Panc1 (cell line): ENCODE measurements around the gene PROK1. TPM values are rescaled to one million over a fixed set of nuclear protein-coding genes. Genes with fewer than 3 reads are reported as not detected.

Source experiments
- ATAC-seq: fragments of 200-7000 bp; cut with Tn5 transposase; 2 replicates; pipeline ENCODE4 v1.9.1; 2020; ENCODE audit warnings: mild to moderate bottlenecking, moderate library complexity
- BruUV-seq: library from RNA; stranded (reverse); fragments of 400-500 nt; replicated peaks from 2 replicates; lab custom pipeline; 2021; lab: Mats Ljungman, UMichigan
- CTCF ChIA-PET: fragments of 300-600 bp; sonication (Branson Sonifier 250); formaldehyde crosslinking; loops from one replicate; lab custom pipeline; 2022; ENCODE audit warnings: antibody characterized with exemption; lab: Charles Lee
- POLR2A ChIA-PET: fragments of 300-600 bp; sonication (Branson Sonifier 250); formaldehyde crosslinking; loops from one replicate; lab custom pipeline; 2022; ENCODE audit warnings: antibody characterized with exemption; lab: Charles Lee
- DNase-seq: peaks from one replicate; pipeline ENCODE4 v3.0.0-alpha.2; 2010; ENCODE audit warnings: low read depth, low spot score
- H3K27ac ChIP-seq: 2 replicates; pipeline ENCODE4 v1.5.1; 2011; ENCODE audit warnings: mild to moderate bottlenecking, low read length, inconsistent platforms
- H3K27me3 ChIP-seq: fragments of 200-500 bp; sonication (Bioruptor generic); 2 replicates; pipeline ENCODE4 v1.6.0; 2014; ENCODE audit warnings: low read length, inconsistent platforms; ENCODE audit not compliant: control insufficient read depth, insufficient read depth
- H3K36me3 ChIP-seq: fragments of 200-500 bp; sonication (Bioruptor generic); 2 replicates; pipeline ENCODE4 v1.5.1; 2014; ENCODE audit warnings: inconsistent platforms, mild to moderate bottlenecking, low read length, moderate library complexity; ENCODE audit not compliant: control insufficient read depth, insufficient read depth
- H3K4me1 ChIP-seq: 2 replicates; pipeline ENCODE4 v1.5.1; 2011; ENCODE audit warnings: inconsistent platforms, mild to moderate bottlenecking, low read length, moderate library complexity; ENCODE audit not compliant: control insufficient read depth, insufficient read depth
- H3K4me3 ChIP-seq, 2 experiments: 2 replicates each; pipeline ENCODE4 v1.5.1; 2011 to 2012; ENCODE audit warnings: low read depth in 2 of 2, low read length in 2 of 2, mild to moderate bottlenecking in 2 of 2, inconsistent platforms in 1 of 2, moderate library complexity in 1 of 2
- H3K9me3 ChIP-seq: fragments of 200-500 bp; sonication (Bioruptor generic); 2 replicates; pipeline ENCODE4 v1.5.1; 2014; ENCODE audit warnings: low read depth, mild to moderate bottlenecking, inconsistent platforms, low read length, moderate library complexity; ENCODE audit not compliant: control insufficient read depth, insufficient read depth
- CTCF ChIP-seq: fragments of 450-650 bp; IDR thresholded peaks from 2 replicates; pipeline ENCODE4 v1.5.1; 2017; ENCODE audit warnings: mild to moderate bottlenecking
- POLR2AphosphoS5 ChIP-seq: IDR thresholded peaks from 2 replicates; pipeline ENCODE4 v1.6.1; 2012; ENCODE audit warnings: mild to moderate bottlenecking, low read depth, low read length, moderate library complexity
- REST ChIP-seq, 2 experiments: IDR thresholded peaks; 2 replicates each; pipeline ENCODE4 v1.6.1; 2011 to 2012; ENCODE audit warnings: low read depth in 2 of 2, control low read depth in 1 of 2, low read length in 1 of 2, mild to moderate bottlenecking in 1 of 2, moderate library complexity in 1 of 2; ENCODE audit not compliant: insufficient read depth in 1 of 2
- SIN3A ChIP-seq: IDR thresholded peaks from 2 replicates; pipeline ENCODE4 v1.6.1; 2012; ENCODE audit warnings: low read depth, mild to moderate bottlenecking, low read length, moderate library complexity, borderline replicate concordance; ENCODE audit not compliant: insufficient read depth
- TCF7L2 ChIP-seq: IDR thresholded peaks from 2 replicates; pipeline ENCODE4 v1.6.1; 2011; ENCODE audit warnings: mild to moderate bottlenecking, low read depth, low read length, inconsistent platforms
- in situ Hi-C: cut with HindIII; loops from 2 replicates; pipeline ENCODE4 v1.10.0; 2016; ENCODE audit warnings: low sequenced_read_pairs, low pct_unique_long_range_greater_than_20kb
- intact Hi-C: fragments of 100-400 bp; cut with micrococcal nuclease; formaldehyde crosslinking; loops from one replicate; pipeline ENCODE4 v1.10.0; 2022; ENCODE audit not compliant: unreplicated experiment
- total RNA-seq: library from RNA; stranded (reverse); gene quantifications from one replicate; pipeline ENCODE4 v1.2.1, GENCODE V29; 2021; ENCODE audit not compliant: unreplicated experiment

PROK1 gene
- total RNA-seq, 1 experiment from 2014 or later = not detected

GRCh38 chr1:110506541-110506940, 55.6 kb downstream of the PROK1 start:
- DNase-seq (no peak), ATAC-seq (no peak)
- in situ Hi-C loops = no loop called here
- POLR2A ChIA-PET = no interaction called here
- intact Hi-C loops = no loop called here
- Histone ChIP-seq H3K4me3 (no peak overlapping the region), H3K27ac (no peak overlapping the region), H3K4me1 (no peaks in the 10 kb centered on the region), H3K36me3 (no peaks in the 10 kb centered on the region), H3K27me3 (no peaks in the 10 kb centered on the region), H3K9me3 (no peaks in the 10 kb centered on the region)
- TF ChIP-seq SIN3A (no peak), TCF7L2 (no peak), REST (IDR thresholded peaks at IDR 0.05; ENCODE audit: insufficient read depth in 1 of 2, low read depth in 2 of 2, low read length in 1 of 2) (no peak), CTCF (no peak), POLR2AphosphoS5 (no peak)
- CTCF ChIA-PET = no interaction called here
- no TSS peak for BruUV-seq

Other genes with a start within 250 kb of the PROK1 start
- 15.4 TPM for gene KCNC4, start 240.8 kb upstream of the PROK1 start, total RNA-seq
- gene RBM15, start 111.8 kb upstream of the PROK1 start, total RNA-seq = 32.1 TPM
- 0.46 TPM for gene SLC16A4, start 60.1 kb upstream of the PROK1 start, total RNA-seq
- 119 TPM for gene LAMTOR5, start 43.5 kb upstream of the PROK1 start, total RNA-seq
- gene KCNA10, start 68.0 kb downstream of the PROK1 start, total RNA-seq = not detected
- gene KCNA2, start 155.2 kb downstream of the PROK1 start, total RNA-seq = 1.1 TPM
- not detected for gene KCNA3, start 223.8 kb downstream of the PROK1 start, total RNA-seq